Esophagus squamous epithelium (tissue), 4 donors: ENCODE data around the gene LRRC45.

Source experiments
- POLR2A ChIP-seq, 4 donors: fragments of 450-650 bp; IDR thresholded peaks; one replicate each; pipeline ENCODE4 v1.6.1; 2017; ENCODE audit warnings: antibody characterized with exemption in 4 of 4, mild to moderate bottlenecking in 4 of 4, moderate library complexity in 3 of 4
- TF ChIP-seq, protein P1 (sequence below), 6 experiments: fragments of 450-650 bp in 4 of 6; fragments of 200-600 bp in 2 of 6; sonication (generic) in 2 of 6; IDR thresholded peaks; one replicate each; pipeline ENCODE4 v1.5.1; 2016 to 2019; ENCODE audit warnings: antibody characterized with exemption in 6 of 6, mild to moderate bottlenecking in 4 of 6, moderate library complexity in 4 of 6

DNA sequence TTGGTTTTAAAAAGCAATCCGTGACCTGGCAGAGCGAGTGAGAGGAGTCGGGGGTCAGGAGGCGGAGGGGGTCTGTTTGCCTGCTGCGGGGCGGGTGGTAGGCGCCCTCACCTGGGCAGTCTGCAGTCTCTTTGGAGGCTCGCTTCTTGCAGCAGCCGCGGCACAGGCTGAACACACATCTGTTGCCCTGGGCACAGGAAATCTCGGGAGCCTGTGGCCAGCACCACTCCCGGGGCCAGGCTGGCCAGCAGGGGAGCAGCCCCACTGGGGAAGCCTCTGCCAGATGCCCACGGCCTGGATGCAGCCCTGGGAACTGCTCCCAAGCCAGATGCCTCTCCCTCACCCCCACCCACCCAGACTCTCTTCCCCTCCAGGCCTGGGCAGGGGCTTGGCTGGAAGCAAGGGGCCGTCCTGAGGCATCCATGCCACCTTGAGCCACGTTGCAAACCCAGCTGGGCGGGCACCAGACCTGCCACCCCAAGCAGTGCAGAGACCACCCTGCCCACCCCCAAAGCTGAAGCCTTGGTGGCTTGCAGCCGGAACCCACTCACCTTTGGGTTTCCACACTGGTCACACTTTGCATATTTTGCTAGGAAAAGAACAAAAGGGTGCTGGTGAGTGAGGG, 35.2 kb downstream of the LRRC45 start:
- TF ChIP-seq, protein P1, sequence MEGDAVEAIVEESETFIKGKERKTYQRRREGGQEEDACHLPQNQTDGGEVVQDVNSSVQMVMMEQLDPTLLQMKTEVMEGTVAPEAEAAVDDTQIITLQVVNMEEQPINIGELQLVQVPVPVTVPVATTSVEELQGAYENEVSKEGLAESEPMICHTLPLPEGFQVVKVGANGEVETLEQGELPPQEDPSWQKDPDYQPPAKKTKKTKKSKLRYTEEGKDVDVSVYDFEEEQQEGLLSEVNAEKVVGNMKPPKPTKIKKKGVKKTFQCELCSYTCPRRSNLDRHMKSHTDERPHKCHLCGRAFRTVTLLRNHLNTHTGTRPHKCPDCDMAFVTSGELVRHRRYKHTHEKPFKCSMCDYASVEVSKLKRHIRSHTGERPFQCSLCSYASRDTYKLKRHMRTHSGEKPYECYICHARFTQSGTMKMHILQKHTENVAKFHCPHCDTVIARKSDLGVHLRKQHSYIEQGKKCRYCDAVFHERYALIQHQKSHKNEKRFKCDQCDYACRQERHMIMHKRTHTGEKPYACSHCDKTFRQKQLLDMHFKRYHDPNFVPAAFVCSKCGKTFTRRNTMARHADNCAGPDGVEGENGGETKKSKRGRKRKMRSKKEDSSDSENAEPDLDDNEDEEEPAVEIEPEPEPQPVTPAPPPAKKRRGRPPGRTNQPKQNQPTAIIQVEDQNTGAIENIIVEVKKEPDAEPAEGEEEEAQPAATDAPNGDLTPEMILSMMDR (IDR thresholded peaks at IDR 0.05), result no peak
- TF ChIP-seq POLR2A (IDR thresholded peaks at IDR 0.05), result no peak
